ENCODE results near the gene PNMT. TPM values are rescaled to one million over a fixed set of nuclear protein-coding genes. Genes with fewer than 3 reads are reported as not detected.

Gene PNMT, protein sequence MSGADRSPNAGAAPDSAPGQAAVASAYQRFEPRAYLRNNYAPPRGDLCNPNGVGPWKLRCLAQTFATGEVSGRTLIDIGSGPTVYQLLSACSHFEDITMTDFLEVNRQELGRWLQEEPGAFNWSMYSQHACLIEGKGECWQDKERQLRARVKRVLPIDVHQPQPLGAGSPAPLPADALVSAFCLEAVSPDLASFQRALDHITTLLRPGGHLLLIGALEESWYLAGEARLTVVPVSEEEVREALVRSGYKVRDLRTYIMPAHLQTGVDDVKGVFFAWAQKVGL
- 0.22 TPM in 1 of 2 replicates, not detected in the other for total RNA-seq

DNA sequence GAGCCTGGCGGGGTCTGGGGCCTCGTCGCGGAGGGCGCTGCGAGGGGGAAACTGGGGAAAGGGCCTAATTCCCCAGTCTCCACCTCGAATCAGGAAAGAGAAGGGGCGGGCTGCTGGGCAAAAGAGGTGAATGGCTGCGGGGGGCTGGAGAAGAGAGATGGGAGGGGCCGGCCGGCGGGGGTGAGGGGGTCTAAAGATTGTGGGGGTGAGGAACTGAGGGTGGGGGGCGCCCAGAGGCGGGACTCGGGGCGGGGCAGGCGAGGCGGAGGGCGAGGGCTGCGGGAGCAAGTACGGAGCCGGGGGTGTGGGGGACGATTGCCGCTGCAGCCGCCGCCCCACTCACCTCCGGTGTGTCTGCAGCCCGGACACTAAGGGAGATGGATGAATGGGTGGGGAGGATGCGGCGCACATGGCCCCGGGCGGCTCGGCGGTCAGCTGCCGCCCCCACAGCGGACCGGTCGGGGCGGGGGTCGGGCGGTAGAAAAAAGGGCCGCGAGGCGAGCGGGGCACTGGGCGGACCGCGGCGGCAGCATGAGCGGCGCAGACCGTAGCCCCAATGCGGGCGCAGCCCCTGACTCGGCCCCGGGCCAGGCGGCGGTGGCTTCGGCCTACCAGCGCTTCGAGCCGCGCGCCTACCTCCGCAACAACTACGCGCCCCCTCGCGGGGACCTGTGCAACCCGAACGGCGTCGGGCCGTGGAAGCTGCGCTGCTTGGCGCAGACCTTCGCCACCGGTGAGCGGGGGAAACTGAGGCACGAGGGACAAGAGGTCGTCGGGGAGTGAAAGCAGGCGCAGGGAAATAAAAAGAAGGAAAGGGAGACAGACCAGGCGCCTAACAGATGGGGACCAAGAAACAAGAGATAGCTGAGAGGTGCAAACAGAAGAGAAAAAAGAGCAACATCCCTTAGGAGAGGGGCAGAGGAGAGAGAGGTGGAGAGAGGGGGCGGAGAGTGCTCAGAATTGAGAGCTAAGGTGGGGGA is at the start of gene PNMT:
TSS of gene PNMT (plus strand) at position 509 of the 980 bp plus-strand sequence. CDS start at position 532, 23 bp downstream.

DNA sequence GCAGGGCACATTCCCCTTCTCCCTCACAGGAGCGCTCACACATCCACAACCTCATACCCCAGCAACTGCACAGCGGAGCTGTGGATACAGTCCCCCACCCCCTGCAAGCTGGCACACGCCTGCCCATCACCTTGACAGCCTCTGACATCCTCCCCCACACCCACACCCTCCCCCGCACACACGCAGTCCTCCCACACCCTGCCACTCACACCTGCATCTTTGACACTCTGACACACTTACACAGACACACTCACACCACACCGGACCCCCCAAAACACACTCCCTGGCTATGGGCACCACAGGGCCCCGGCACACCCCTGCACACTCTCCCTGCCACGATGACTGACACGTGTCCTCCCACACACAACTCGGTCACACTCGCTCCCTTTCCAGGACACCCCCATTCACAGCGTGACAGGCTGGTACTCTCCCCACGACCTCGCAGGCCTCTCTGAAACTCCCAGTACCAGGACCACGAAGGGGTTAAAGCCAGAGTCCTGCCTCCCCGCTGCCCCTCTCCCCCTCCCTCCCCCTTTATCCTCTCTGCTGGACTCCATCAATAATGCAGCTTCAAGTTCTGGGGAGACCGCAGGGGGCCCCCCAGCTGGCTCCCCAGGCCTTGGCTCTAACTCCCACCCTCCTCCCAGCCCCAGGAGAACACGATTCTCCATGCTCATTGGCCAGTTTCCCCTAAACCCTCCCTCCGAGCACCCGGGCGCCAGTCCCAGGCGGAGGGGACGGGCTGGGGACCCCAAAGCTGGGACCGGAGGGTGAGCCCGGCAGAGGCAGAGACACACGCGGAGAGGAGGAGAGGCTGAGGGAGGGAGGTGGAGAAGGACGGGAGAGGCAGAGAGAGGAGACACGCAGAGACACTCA is 41.8 kb upstream of the PNMT start, which contains the start of gene PPP1R1B:
TSS of gene PPP1R1B (plus strand) at position 782 of the 876 bp plus-strand sequence. CDS start 441 bp downstream, outside the sequence.

DNA sequence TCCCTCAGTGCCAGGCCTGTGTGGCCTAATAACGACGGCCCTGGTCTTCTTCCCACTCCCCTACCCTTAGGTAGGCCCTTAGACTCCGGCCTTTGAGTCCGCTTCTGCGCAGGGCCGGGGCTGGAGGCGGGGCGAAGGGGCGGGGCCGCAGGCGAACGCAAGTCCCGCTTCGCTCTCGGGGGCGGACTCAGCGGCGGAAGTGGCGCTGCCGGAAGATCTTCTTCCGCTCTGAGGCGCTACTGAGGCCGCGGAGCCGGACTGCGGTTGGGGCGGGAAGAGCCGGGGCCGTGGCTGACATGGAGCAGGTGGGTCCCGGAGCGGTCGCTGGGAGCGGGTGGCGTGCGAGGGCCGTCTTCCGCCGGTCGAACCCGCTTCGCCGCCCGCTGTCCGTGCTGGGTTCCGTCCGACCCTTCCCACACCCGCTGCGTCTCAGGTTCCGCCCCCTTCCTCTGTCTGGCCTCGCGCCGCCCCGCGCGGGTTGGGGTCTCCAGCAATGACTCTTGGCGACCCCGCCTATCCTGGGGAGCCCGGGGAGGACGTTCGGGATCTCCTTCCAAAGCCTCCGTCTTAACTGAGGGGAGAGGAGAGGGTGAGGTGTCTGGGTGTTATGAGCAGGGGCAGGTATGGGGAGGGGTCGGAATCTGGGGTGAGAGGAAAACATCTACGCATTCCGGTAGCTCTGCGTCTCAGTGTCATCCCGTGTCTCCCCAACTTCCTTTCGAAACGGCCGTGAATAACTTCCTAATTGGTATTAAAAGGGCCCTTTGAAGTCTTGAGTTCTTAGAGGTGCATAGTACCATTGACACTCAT is 31.1 kb upstream of the PNMT start, which contains the start of gene STARD3:
TSS of gene STARD3 (plus strand) at position 218 of the 810 bp plus-strand sequence. CDS start 16,388 bp downstream, outside the sequence.

DNA sequence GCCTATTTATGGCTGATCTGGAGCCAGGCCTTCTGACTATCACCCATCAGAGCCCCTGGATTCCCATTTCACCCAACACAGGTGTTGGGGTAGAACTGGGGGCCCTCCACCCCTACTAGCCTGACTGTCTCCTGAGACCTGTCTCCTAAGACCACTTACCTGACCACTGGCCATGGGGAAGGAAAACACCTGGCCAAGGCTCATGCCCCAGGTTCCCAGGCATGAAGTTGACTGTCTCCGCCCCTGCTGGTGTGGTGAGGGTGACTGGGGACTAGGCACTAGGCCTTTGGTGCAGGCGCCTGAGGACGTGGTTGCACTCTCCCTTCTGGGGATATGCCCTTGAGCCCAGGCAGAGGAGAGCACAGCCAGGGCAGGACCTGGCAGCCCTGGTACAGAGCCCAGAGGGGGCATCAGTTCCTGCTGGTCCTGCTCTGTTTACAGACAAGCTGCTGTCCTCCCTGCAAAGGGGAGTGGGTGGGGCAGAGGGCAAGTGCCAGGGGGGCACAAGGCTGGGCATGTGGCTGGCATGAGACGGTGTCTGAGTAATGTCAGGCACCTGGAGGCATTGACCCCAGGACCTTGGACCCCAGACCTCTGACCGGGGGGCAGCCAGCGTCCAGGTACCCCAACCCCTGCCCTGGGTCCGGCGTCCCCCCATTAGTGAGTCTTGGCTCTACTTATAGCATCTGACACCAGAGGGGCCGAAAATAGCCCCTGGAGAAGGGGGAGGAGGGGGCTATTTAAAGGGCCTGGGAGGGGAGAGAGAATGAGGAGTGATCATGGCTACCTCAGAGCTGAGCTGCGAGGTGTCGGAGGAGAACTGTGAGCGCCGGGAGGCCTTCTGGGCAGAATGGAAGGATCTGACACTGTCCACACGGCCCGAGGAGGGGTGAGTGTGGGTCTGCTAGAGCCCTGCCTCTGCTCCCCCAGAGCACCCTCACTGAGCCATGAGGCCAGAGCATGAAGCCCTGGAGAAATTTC is 3.4 kb upstream of the PNMT start, which contains the start of gene TCAP:
TSS of gene TCAP (plus strand) at position 769 of the 981 bp plus-strand sequence. CDS start at position 780, 11 bp downstream.

DNA sequence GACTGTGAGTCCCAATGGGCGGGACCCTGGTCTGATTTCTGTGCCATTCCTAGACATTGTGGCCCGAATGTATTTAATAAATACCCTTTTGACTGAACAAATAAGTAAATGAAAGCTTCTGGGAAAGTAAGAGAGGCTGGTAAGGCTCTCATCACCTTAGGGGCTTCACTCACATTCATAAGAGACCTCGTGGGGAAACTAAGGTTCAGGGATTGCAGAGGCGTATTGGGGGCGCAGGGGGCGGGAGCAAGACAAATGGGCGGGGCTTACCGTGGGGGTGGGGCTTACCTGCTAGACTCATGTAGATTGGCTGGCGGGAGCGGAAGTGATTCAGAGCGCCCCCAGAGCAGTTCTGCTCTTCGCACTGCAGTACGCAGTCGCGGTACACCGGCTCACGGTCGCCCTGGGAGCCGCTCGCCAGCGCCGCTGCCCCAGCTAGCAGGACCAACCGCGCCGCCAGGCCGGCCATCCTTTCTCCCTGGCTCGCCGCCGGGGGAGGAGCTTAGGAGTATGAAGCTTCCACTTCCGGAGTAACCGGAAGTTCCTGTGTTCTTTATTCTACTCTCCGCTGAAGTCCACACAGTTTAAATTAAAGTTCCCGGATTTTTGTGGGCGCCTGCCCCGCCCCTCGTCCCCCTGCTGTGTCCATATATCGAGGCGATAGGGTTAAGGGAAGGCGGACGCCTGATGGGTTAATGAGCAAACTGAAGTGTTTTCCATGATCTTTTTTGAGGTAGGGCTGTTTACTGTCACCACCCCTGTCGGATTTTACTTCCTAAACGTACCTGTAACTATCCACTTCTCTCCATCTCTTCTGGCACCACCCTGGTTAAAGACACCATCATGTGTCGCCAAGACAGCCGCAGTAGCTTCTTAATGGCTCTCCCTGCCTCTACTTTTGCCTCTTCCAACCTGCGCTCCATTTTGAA is 19.6 kb downstream of the PNMT start, which contains the start of gene PGAP3:
TSS of gene PGAP3 (minus strand) at position 512 of the 929 bp plus-strand sequence. CDS start at position 469, 43 bp downstream.

DNA sequence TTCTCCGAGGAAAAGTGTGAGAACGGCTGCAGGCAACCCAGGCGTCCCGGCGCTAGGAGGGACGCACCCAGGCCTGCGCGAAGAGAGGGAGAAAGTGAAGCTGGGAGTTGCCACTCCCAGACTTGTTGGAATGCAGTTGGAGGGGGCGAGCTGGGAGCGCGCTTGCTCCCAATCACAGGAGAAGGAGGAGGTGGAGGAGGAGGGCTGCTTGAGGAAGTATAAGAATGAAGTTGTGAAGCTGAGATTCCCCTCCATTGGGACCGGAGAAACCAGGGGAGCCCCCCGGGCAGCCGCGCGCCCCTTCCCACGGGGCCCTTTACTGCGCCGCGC is 31.5 kb downstream of the PNMT start, which contains the start of gene ERBB2:
TSS of gene ERBB2 (plus strand) at position 247 of the 330 bp plus-strand sequence. CDS start 175 bp downstream, outside the sequence.

Other genes starting within 250 kb of the PNMT start
- 20.5 and 22.7 TPM in 2 replicates for gene MED1, start 217.2 kb upstream of the PNMT start, total RNA-seq
- gene CDK12, start 207.0 kb upstream of the PNMT start, total RNA-seq, result 27.5 and 29.7 TPM in 2 replicates
- not detected in 2 replicates for gene NEUROD2, start 60.5 kb upstream of the PNMT start, total RNA-seq
- not detected in 2 replicates for gene PPP1R1B, start 41.5 kb upstream of the PNMT start, total RNA-seq
- 21.6 and 26.7 TPM in 2 replicates for gene STARD3, start 31.3 kb upstream of the PNMT start, total RNA-seq
- gene TCAP, start 3.1 kb upstream of the PNMT start, total RNA-seq, result 0.33 and 0.50 TPM in 2 replicates
- 5.9 and 10.0 TPM in 2 replicates for gene PGAP3, start 19.6 kb downstream of the PNMT start, total RNA-seq
- gene ERBB2, start 31.6 kb downstream of the PNMT start, total RNA-seq, result 28.0 and 37.5 TPM in 2 replicates
- gene MIEN1, start 62.1 kb downstream of the PNMT start, total RNA-seq, result 16.8 and 18.1 TPM in 2 replicates
- 0.37 and 1.00 TPM in 2 replicates for gene GRB7, start 69.5 kb downstream of the PNMT start, total RNA-seq
- gene IKZF3, start 195.9 kb downstream of the PNMT start, total RNA-seq, result not detected in 2 replicates
- gene ZPBP2, start 199.7 kb downstream of the PNMT start, total RNA-seq, result not detected in 2 replicates